Transverse colon (tissue), 4 donors: ENCODE measurements around the gene CELF6.

Experiments used
- EP300 ChIP-seq: sonication (generic); formaldehyde crosslinking; IDR thresholded peaks from one replicate; pipeline ENCODE4 v1.6.1; 2017; ENCODE audit warnings: antibody characterized with exemption, low read depth
- POLR2A ChIP-seq: fragments of 450-650 bp; IDR thresholded peaks from one replicate; pipeline ENCODE4 v1.6.1; 2016; ENCODE audit warnings: antibody characterized with exemption, mild to moderate bottlenecking, moderate library complexity
- POLR2AphosphoS5 ChIP-seq, 3 donors: sonication (generic); formaldehyde crosslinking; IDR thresholded peaks; one replicate each; pipeline ENCODE4 v1.6.1; 2016; ENCODE audit warnings: antibody characterized with exemption in 3 of 3
- TF ChIP-seq, protein P1 (sequence below), 5 experiments: fragments of 200-600 bp in 3 of 5; fragments of 450-650 bp in 2 of 5; sonication (generic) in 3 of 5; IDR thresholded peaks; 1 replicate in 2 of 5; 2 replicates in 3 of 5; pipeline ENCODE4 v1.5.1; 2016 to 2017; ENCODE audit warnings: antibody characterized with exemption in 5 of 5, inconsistent platforms in 3 of 5, mild to moderate bottlenecking in 2 of 5, moderate library complexity in 1 of 5

DNA sequence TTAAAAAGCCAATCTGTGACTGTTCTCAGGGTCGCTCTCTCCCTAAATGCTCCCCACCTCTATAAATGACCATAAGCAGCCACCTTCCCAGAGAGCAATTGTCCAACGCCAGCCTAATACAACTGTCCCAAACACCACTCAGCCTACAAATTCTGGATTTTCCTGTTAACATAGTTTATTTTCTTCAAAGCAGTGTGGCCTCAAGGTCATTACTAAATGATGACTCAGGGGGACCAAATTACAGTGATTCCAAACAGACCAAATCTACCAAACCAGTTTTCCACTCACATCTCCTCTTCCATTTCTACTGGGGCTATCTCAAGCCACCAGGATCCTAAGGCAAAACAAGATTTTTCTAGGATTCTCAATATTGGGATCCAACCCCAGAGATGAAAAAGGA, 33.3 kb upstream of the CELF6 start:
- no peak for TF ChIP-seq EP300
- TF ChIP-seq, protein P1, sequence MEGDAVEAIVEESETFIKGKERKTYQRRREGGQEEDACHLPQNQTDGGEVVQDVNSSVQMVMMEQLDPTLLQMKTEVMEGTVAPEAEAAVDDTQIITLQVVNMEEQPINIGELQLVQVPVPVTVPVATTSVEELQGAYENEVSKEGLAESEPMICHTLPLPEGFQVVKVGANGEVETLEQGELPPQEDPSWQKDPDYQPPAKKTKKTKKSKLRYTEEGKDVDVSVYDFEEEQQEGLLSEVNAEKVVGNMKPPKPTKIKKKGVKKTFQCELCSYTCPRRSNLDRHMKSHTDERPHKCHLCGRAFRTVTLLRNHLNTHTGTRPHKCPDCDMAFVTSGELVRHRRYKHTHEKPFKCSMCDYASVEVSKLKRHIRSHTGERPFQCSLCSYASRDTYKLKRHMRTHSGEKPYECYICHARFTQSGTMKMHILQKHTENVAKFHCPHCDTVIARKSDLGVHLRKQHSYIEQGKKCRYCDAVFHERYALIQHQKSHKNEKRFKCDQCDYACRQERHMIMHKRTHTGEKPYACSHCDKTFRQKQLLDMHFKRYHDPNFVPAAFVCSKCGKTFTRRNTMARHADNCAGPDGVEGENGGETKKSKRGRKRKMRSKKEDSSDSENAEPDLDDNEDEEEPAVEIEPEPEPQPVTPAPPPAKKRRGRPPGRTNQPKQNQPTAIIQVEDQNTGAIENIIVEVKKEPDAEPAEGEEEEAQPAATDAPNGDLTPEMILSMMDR (IDR thresholded peaks at IDR 0.05): no peak
- TF ChIP-seq POLR2A: no peak
- no peak for TF ChIP-seq POLR2AphosphoS5 (IDR thresholded peaks at IDR 0.05)
